Measurements from ENCODE around the gene ZNF221. TPM values are rescaled to one million over a fixed set of nuclear protein-coding genes. Genes with fewer than 3 reads are reported as not detected.
"Not testable (repeated sequence)": the region's sequence is repeated elsewhere in the genome, so short reads cannot be mapped to it uniquely, and the experiment has no call there.

The ZNF221 gene
- total and polyA plus RNA-seq, 9 donors: 2.2 to 11.5 (median 8.0) TPM

DNA sequence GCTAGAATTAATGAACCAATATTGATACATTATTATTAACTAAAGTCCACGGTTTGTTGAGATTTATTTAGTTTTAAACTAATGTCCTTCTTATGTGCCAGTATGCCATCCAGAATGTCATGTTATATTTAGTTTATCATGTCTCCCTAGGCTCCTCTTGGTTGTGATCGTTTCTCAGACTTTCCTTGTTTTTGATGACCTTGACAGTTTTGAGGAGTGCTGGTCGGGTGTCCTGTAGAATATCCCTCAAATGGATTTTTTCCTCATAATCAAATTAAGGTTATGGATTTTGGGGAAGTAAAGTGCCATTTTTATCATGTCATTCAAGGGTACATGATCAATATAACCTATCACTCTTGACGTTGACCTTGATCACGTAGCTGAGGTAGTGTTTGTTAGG is 9.8 kb upstream of the ZNF221 start:
- no peaks in the 10 kb centered on the region for H3K9me3 ChIP-seq
- H3K4me1 ChIP-seq (ENCODE audit: insufficient read depth): no peaks in the 10 kb centered on the region
- no peaks in the 10 kb centered on the region for H3K36me3 ChIP-seq
- no peak overlapping the region for H3K4me3 ChIP-seq
- intact Hi-C loops (cut with DNase I): no loop called here
- 41 to 72% (median 62%) methylated on average over 5 of the region's 5 CpGs for WGBS, 3 donors
- no peak for DNase-seq
- H3K27ac ChIP-seq: no peak overlapping the region
- H3K27me3 ChIP-seq: no peaks in the 10 kb centered on the region
- TF ChIP-seq, protein P1, sequence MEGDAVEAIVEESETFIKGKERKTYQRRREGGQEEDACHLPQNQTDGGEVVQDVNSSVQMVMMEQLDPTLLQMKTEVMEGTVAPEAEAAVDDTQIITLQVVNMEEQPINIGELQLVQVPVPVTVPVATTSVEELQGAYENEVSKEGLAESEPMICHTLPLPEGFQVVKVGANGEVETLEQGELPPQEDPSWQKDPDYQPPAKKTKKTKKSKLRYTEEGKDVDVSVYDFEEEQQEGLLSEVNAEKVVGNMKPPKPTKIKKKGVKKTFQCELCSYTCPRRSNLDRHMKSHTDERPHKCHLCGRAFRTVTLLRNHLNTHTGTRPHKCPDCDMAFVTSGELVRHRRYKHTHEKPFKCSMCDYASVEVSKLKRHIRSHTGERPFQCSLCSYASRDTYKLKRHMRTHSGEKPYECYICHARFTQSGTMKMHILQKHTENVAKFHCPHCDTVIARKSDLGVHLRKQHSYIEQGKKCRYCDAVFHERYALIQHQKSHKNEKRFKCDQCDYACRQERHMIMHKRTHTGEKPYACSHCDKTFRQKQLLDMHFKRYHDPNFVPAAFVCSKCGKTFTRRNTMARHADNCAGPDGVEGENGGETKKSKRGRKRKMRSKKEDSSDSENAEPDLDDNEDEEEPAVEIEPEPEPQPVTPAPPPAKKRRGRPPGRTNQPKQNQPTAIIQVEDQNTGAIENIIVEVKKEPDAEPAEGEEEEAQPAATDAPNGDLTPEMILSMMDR (IDR thresholded peaks at IDR 0.05): no peak
- no peak for TF ChIP-seq POLR2A (IDR thresholded peaks at IDR 0.05)
- TF ChIP-seq EP300 (IDR thresholded peaks at IDR 0.05): no peak

DNA sequence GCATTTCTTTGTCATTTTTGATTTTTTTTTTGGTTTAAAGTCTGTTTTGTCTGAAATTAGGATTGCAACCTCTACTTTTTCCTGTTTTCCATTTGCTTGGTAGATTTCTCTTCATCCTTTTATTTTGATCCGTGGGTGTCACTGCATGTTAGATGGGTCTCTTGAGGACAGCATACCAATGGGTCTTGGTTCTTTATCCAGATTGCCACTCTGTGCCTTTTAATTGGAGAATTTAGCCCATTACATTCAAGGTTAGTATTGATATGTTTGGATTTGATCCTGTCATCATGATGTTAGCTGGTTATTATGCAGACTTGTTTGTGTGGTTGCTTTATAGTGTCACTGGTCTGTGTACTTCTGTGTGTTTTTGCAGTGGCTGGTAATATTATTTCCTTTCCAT is 3.6 kb upstream of the ZNF221 start:
- H3K9me3 ChIP-seq; intact Hi-C loops (cut with DNase I); H3K27me3 ChIP-seq; DNase-seq; H3K4me3 ChIP-seq; H3K4me1 ChIP-seq (ENCODE audit: insufficient read depth); H3K27ac ChIP-seq; H3K36me3 ChIP-seq: not testable (repeated sequence)
- 0% methylated on average over 1 of the region's 1 CpG for WGBS, 3 donors

DNA sequence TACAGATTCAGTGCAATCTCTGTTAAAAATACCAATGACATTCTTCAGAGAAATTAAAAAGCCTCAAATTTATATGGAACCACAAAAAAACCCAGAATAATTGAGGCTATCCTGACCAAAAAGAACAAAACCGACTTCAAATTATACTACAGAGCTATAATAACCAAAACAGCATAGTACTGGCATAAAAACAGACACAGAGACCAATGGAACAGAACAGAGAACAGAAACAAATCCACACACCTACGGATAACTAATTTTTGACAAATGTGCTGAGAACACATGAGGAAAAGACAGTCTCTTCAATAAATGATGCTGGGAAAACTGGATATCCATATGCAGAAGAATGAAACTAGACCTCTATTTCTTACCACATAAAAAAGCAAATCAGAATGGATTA is 1.2 kb upstream of the ZNF221 start:
- H3K4me1 ChIP-seq (ENCODE audit: insufficient read depth); intact Hi-C loops (cut with DNase I); H3K4me3 ChIP-seq; H3K36me3 ChIP-seq; H3K9me3 ChIP-seq; DNase-seq; H3K27me3 ChIP-seq; H3K27ac ChIP-seq: not testable (repeated sequence)
- WGBS, 3 donors: 86 to 87% (median 87%) methylated on average over 2 of the region's 2 CpGs

DNA sequence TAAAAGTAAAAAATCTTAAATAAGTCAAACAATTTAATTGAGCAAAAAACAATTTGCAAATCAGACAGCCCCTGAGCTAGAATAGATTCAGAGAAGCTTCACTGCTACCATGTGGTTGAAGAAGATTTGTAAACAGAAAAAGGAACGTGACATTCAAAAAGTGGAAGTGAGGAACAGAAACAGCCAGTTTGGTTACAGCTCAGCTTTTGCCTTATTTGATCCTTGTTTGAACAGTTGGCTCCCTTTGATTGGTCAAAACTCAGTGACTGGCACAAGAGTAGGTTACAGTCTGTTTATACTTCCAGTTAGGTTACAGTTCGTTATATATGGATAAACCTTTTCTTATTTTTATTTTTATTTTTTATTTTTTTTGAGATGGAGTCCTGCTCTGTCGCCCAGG is 5.8 kb downstream of the ZNF221 start:
- Histone ChIP-seq H3K4me1 (ENCODE audit: insufficient read depth) (no peaks in the 10 kb centered on the region), H3K36me3 (no peaks in the 10 kb centered on the region), H3K9me3 (peaks cover 5 to 44% of the 10 kb centered on the region in 2 donors), H3K27ac (no peak overlapping the region), H3K27me3 (no peaks in the 10 kb centered on the region), H3K4me3 (no peak overlapping the region)
- intact Hi-C loops (cut with DNase I): no loop called here
- 94 to 98% (median 96%) methylated on average over 3 of the region's 3 CpGs for WGBS, 3 donors
- no peak for DNase-seq
- TF ChIP-seq EP300 (IDR thresholded peaks at IDR 0.05): no peak
- no peak for TF ChIP-seq POLR2A (IDR thresholded peaks at IDR 0.05)
- TF ChIP-seq, protein P1 (IDR thresholded peaks at IDR 0.05): no peak

DNA sequence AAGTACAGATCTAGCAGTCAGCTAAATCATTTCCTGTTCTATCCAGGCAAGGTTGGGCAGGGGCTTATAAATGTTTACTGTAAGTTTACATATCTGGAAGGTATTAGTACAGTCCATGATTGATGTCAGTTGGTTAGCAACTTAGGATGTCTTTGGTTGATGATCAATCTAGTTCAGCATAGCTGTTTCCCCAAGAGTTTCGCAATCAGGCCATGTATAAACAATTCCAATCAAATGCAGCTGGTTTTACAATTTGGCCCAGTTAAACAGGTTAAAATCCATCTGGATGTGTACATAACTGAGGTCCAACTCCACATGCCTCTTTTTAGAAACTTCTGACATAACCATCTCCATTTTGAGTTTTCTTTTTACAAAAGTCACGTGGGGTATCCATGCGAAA is 6.9 kb downstream of the ZNF221 start:
- 95 to 98% (median 97%) methylated on average over 3 of the region's 3 CpGs for WGBS, 3 donors
- no peak for DNase-seq
- peaks cover 5 to 49% of the 10 kb centered on the region in 2 donors for H3K9me3 ChIP-seq
- intact Hi-C loops (cut with DNase I): no loop called here
- H3K27me3 ChIP-seq: no peaks in the 10 kb centered on the region
- H3K36me3 ChIP-seq: no peaks in the 10 kb centered on the region
- no peak overlapping the region for H3K27ac ChIP-seq
- H3K4me3 ChIP-seq: no peak overlapping the region
- H3K4me1 ChIP-seq (ENCODE audit: insufficient read depth): no peaks in the 10 kb centered on the region
- TF ChIP-seq, protein P1 (IDR thresholded peaks at IDR 0.05): no peak
- TF ChIP-seq POLR2A (IDR thresholded peaks at IDR 0.05) (no peak), EP300 (IDR thresholded peaks at IDR 0.05) (no peak)

DNA sequence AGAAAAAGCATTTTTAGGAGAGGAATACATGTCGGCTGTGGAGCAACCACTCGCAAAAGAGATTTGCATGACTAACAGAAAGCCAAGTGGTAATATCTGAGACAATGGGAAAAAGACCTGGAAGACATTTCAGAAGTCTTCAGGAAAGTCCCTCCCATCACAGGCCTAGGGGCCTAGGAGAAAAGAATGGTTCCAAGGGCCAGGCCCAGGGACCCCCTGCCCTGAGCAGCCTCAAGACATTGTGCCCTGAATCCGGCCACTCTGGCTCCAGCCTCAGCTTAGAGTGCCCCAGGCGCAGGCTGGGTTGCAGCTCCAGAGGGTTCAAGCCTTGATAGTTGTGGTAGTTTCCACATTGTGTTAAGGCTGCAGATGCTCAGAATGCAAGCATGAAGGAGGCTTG is 9.4 kb downstream of the ZNF221 start:
- Histone ChIP-seq H3K4me3 (no peak overlapping the region), H3K27me3 (no peaks in the 10 kb centered on the region), H3K9me3 (peaks cover 12 to 58% of the 10 kb centered on the region in 2 donors), H3K27ac (no peak overlapping the region), H3K4me1 (ENCODE audit: insufficient read depth) (no peaks in the 10 kb centered on the region), H3K36me3 (peaks cover 7% of the 10 kb centered on the region)
- TF ChIP-seq POLR2A (IDR thresholded peaks at IDR 0.05) (no peak), EP300 (IDR thresholded peaks at IDR 0.05) (no peak)
- TF ChIP-seq, protein P1 (IDR thresholded peaks at IDR 0.05): no peak
- 72 to 73% (median 73%) methylated on average over 4 of the region's 4 CpGs for WGBS, 3 donors
- intact Hi-C loops (cut with DNase I): no loop called here
- DNase-seq: no peak
